A673 (cell line): Measurements from ENCODE around the gene SPINT1. TPM values are rescaled to one million over a fixed set of nuclear protein-coding genes. Genes with fewer than 3 reads are reported as not detected.

ENCODE experiments used
- BruUV-seq: library from RNA; stranded (reverse); fragments of 400-500 nt; replicated peaks from 2 replicates; lab custom pipeline; 2021; lab: Mats Ljungman, UMichigan
- CTCF ChIA-PET: fragments of 300-600 bp; sonication (Branson Sonifier 250); formaldehyde crosslinking; loops from one replicate; lab custom pipeline; 2022; ENCODE audit warnings: antibody characterized with exemption; lab: Charles Lee
- POLR2A ChIA-PET: fragments of 300-600 bp; sonication (Branson Sonifier 250); formaldehyde crosslinking; loops from one replicate; lab custom pipeline; 2022; ENCODE audit warnings: antibody characterized with exemption; ENCODE audit not compliant: low non-redundant PET; lab: Charles Lee
- DNase-seq: peaks from one replicate; pipeline ENCODE4 v3.0.0-alpha.2; 2015; ENCODE audit warnings: low spot score
- H3K27ac ChIP-seq: fragments of 200-600 bp; sonication (generic); 2 replicates; pipeline ENCODE4 v1.5.1; 2016; ENCODE audit warnings: mixed run types, low read depth, mild to moderate bottlenecking, mixed read lengths, antibody characterized with exemption, low read length; ENCODE audit not compliant: poor library complexity, severe bottlenecking
- H3K27me3 ChIP-seq: fragments of 200-600 bp; sonication (generic); replicated peaks from 2 replicates; pipeline ENCODE4 v1.6.1; 2017; ENCODE audit warnings: mixed run types, low read depth, mild to moderate bottlenecking, mixed read lengths, antibody characterized with exemption, low read length; ENCODE audit not compliant: insufficient read depth, poor library complexity
- H3K36me3 ChIP-seq: fragments of 200-600 bp; sonication (generic); 2 replicates; pipeline ENCODE4 v1.6.1; 2016; ENCODE audit warnings: mixed run types, mild to moderate bottlenecking, mixed read lengths, antibody characterized with exemption, low read length; ENCODE audit not compliant: insufficient read depth, poor library complexity, severe bottlenecking
- H3K4me1 ChIP-seq: fragments of 200-600 bp; sonication (generic); 2 replicates; pipeline ENCODE4 v1.6.1; 2017; ENCODE audit warnings: mixed run types, mild to moderate bottlenecking, mixed read lengths, antibody characterized with exemption, low read length; ENCODE audit not compliant: insufficient read depth, poor library complexity, severe bottlenecking
- H3K4me3 ChIP-seq: fragments of 200-600 bp; sonication (generic); 2 replicates; pipeline ENCODE4 v1.5.1; 2016; ENCODE audit warnings: low read depth, mixed run types, mild to moderate bottlenecking, mixed read lengths, low read length; ENCODE audit not compliant: poor library complexity, severe bottlenecking
- H3K9me3 ChIP-seq: fragments of 200-600 bp; sonication (generic); 2 replicates; pipeline ENCODE4 v1.6.1; 2016; ENCODE audit warnings: mixed run types, low read depth, mild to moderate bottlenecking, mixed read lengths, antibody characterized with exemption, low read length; ENCODE audit not compliant: poor library complexity, severe bottlenecking
- CTCF ChIP-seq: fragments of 300-800, 200-600 bp; sonication (generic); conservative IDR thresholded peaks from 2 replicates; pipeline ENCODE4 v1.5.1; 2017; ENCODE audit warnings: low read depth, mild to moderate bottlenecking, antibody characterized with exemption, low read length, moderate library complexity, mixed read lengths
- EZH2 ChIP-seq: fragments of 200-600 bp; sonication (generic); IDR thresholded peaks from 2 replicates; pipeline ENCODE4 v1.6.1; 2017; ENCODE audit warnings: borderline replicate concordance, low read depth, mild to moderate bottlenecking, mixed read lengths, antibody characterized with exemption, low read length; ENCODE audit not compliant: poor library complexity, severe bottlenecking
- intact Hi-C: fragments of 100-400 bp; cut with micrococcal nuclease; formaldehyde crosslinking; loops from one replicate; pipeline ENCODE4 v1.10.0; 2022; ENCODE audit not compliant: unreplicated experiment
- total RNA-seq: library from RNA; stranded (reverse); gene quantifications from 2 replicates; pipeline ENCODE4 v1.2.3, GENCODE V29; 2021

The SPINT1 gene
- total RNA-seq, 1 experiment from 2014 or later = 1.9 TPM

- no TSS peak for BruUV-seq
- Histone ChIP-seq H3K9me3 (no peaks in the 10 kb centered on the region), H3K4me3 (no peak overlapping the region), H3K4me1 (no peaks in the 10 kb centered on the region), H3K36me3 (no peaks in the 10 kb centered on the region), H3K27me3 (no peaks in the 10 kb centered on the region), H3K27ac (no peak overlapping the region)
- intact Hi-C loops = no loop called here
- DNase-seq = no peak
- ChIA-PET POLR2A (no interaction called here), CTCF (no interaction called here)
- TF ChIP-seq CTCF = no peak
These were observed 44.3 kb upstream of the SPINT1 start for GRCh38 chr15:40799523-40799922.

GRCh38 chr15:40803076-40803475 is 40.8 kb upstream of the SPINT1 start:
- Histone ChIP-seq H3K36me3 (no peaks in the 10 kb centered on the region), H3K27me3 (no peaks in the 10 kb centered on the region), H3K4me3 (no peak overlapping the region), H3K27ac (no peak overlapping the region), H3K4me1 (peaks cover 6% of the 10 kb centered on the region), H3K9me3 (no peaks in the 10 kb centered on the region)
- no TSS peak for BruUV-seq
- POLR2A ChIA-PET = no interaction called here
- DNase-seq = no peak
- TF ChIP-seq CTCF (no peak), EZH2 (no peak)
- intact Hi-C loops = no loop called here
- CTCF ChIA-PET = no interaction called here

- peaks cover 6% of the 10 kb centered on the region for H3K4me1 ChIP-seq
- H3K4me3 ChIP-seq = no peak overlapping the region
- H3K36me3 ChIP-seq = no peaks in the 10 kb centered on the region
- no peak overlapping the region for H3K27ac ChIP-seq
- H3K9me3 ChIP-seq = no peaks in the 10 kb centered on the region
- no peaks in the 10 kb centered on the region for H3K27me3 ChIP-seq
- no peak for DNase-seq
- ChIA-PET POLR2A (no interaction called here), CTCF (no interaction called here)
- intact Hi-C loops = no loop called here
- BruUV-seq = no TSS peak
- TF ChIP-seq EZH2 (no peak), CTCF (no peak)
These were observed 40.2 kb upstream of the SPINT1 start for GRCh38 chr15:40803688-40804087.
